GM21360 (cell line): ENCODE results near the gene MKRN1.
"Not testable (repeated sequence)": the region's sequence is repeated elsewhere in the genome, so short reads cannot be mapped to it uniquely, and the experiment has no call there.

Source experiments
- ATAC-seq: cut with Tn5 transposase; IDR thresholded peaks from one replicate; pipeline ENCODE4 v1.9.1; 2021; ENCODE audit warnings: mild to moderate bottlenecking, moderate library complexity; ENCODE audit not compliant: unreplicated experiment

Gene MKRN1

GRCh38 chr7:140485500-140486265 is 6.4 kb upstream of the MKRN1 start:
- ATAC-seq: no peak

GRCh38 chr7:140484951-140485499 is 5.7 kb upstream of the MKRN1 start:
- no peak for ATAC-seq

GRCh38 chr7:140484479-140484878 is 5.2 kb upstream of the MKRN1 start:
- no peak for ATAC-seq

- ATAC-seq: no peak
Measured at GRCh38 chr7:140479739-140480084, 407 bp upstream of the MKRN1 start.

- ATAC-seq: peak; percentile 29
Measured at GRCh38 chr7:140478246-140479061, 851 bp downstream of the MKRN1 start.

GRCh38 chr7:140476698-140477261 is 2.5 kb downstream of the MKRN1 start:
- no peak for ATAC-seq

- ATAC-seq: no peak
Measured at GRCh38 chr7:140475747-140476333, 3.5 kb downstream of the MKRN1 start.

GRCh38 chr7:140463111-140463510 is 16.2 kb downstream of the MKRN1 start:
- no peak for ATAC-seq

GRCh38 chr7:140458916-140459315 is 20.4 kb downstream of the MKRN1 start:
- ATAC-seq: no peak

GRCh38 chr7:140458201-140458600 is 21.1 kb downstream of the MKRN1 start:
- ATAC-seq: no peak

- no peak for ATAC-seq
Measured at GRCh38 chr7:140456551-140457051, 22.7 kb downstream of the MKRN1 start.

- ATAC-seq: no peak
Measured at GRCh38 chr7:140455743-140456142, 23.6 kb downstream of the MKRN1 start.

GRCh38 chr7:140454657-140455015 is 24.7 kb downstream of the MKRN1 start:
- no peak for ATAC-seq

GRCh38 chr7:140453785-140454656 is 25.3 kb downstream of the MKRN1 start:
- not testable (repeated sequence) for ATAC-seq

GRCh38 chr7:140453273-140453672 is 26.0 kb downstream of the MKRN1 start:
- ATAC-seq: no peak

- ATAC-seq: no peak
Measured at GRCh38 chr7:140451716-140452115, 27.6 kb downstream of the MKRN1 start.

GRCh38 chr7:140448781-140449480 is 30.4 kb downstream of the MKRN1 start:
- ATAC-seq: no peak

GRCh38 chr7:140447841-140448240 is 31.5 kb downstream of the MKRN1 start:
- ATAC-seq: no peak

GRCh38 chr7:140446467-140446866 is 32.8 kb downstream of the MKRN1 start:
- no peak for ATAC-seq

GRCh38 chr7:140441519-140441918 is 37.8 kb downstream of the MKRN1 start:
- ATAC-seq: no peak
